ENCODE results near the gene B3GNT7. TPM values are rescaled to one million over a fixed set of nuclear protein-coding genes. Genes with fewer than 3 reads are reported as not detected.

The B3GNT7 gene
- total RNA-seq, 1 experiment from 2014 or later, result 6.1 TPM

DNA sequence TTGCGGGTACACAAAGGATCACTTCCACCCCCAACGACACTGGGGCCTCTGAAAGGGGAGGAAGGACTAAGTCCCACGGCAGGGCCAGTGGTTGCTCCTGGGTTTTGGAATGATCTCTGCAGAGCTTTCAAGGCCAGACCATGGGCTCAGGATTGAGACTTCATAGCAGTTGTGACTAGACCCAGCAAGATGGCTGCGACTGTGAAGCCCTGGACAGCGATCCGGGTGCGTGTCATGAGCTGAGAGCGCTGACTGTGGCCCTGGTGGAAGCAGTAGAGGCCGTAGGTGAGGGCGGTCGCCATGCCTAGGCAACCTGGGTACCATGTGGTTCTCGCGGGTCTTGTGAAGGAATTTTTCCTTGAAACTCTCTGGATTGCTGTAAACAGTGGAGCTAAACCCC, 41.4 kb downstream of the B3GNT7 start:
- Histone ChIP-seq H3K9ac (ENCODE audit: low read length) (no peak overlapping the region), H3K4me2 (ENCODE audit: low read length) (no peak overlapping the region), H4K20me1 (ENCODE audit: insufficient read depth) (no peaks in the 10 kb centered on the region), H3K4me3 (replicated peaks in 1 of 2; ENCODE audit: low read depth in 1 of 2, low read length in 2 of 2) (no peak overlapping the region), H3K36me3 (ENCODE audit: control insufficient read depth in 1 of 2, insufficient read depth in 2 of 2, low read length in 2 of 2) (no peaks in the 10 kb centered on the region), H2AFZ (ENCODE audit: low read depth, low read length, poor library complexity, severe bottlenecking) (no peak overlapping the region), H3K79me2 (ENCODE audit: insufficient read depth, low read length) (no peaks in the 10 kb centered on the region), H3K4me1 (ENCODE audit: control insufficient read depth in 1 of 2, insufficient read depth in 2 of 2, low read length in 2 of 2) (no peaks in the 10 kb centered on the region), H3K27me3 (ENCODE audit: insufficient read depth, low read length) (no peaks in the 10 kb centered on the region), H3K9me3 (ENCODE audit: control insufficient read depth in 1 of 2, insufficient read depth in 1 of 2, low read depth in 1 of 2, low read length in 2 of 2) (no peaks in the 10 kb centered on the region), H3K27ac (ENCODE audit: low read depth, low read length) (no peak overlapping the region), H3K9me2 (ENCODE audit: insufficient read depth) (no peaks in the 10 kb centered on the region)
- ChIA-PET RAD21 (ENCODE audit: low non-redundant PET in 1 of 2, low total read pairs in 2 of 2, uncharacterized antibody in 2 of 2, unreplicated experiment in 2 of 2) (no interaction called here), CTCF (no interaction called here), POLR2A (no interaction called here)
- no peak for ATAC-seq
- no TSS peak for BruUV-seq (replicated peaks)
- DNase-seq (ENCODE audit: low read depth, low spot score), result no peak
- TF ChIP-seq, protein P1, sequence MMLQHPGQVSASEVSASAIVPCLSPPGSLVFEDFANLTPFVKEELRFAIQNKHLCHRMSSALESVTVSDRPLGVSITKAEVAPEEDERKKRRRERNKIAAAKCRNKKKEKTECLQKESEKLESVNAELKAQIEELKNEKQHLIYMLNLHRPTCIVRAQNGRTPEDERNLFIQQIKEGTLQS (IDR thresholded peaks at IDR 0.05), result no peak
- TF ChIP-seq, protein P2, sequence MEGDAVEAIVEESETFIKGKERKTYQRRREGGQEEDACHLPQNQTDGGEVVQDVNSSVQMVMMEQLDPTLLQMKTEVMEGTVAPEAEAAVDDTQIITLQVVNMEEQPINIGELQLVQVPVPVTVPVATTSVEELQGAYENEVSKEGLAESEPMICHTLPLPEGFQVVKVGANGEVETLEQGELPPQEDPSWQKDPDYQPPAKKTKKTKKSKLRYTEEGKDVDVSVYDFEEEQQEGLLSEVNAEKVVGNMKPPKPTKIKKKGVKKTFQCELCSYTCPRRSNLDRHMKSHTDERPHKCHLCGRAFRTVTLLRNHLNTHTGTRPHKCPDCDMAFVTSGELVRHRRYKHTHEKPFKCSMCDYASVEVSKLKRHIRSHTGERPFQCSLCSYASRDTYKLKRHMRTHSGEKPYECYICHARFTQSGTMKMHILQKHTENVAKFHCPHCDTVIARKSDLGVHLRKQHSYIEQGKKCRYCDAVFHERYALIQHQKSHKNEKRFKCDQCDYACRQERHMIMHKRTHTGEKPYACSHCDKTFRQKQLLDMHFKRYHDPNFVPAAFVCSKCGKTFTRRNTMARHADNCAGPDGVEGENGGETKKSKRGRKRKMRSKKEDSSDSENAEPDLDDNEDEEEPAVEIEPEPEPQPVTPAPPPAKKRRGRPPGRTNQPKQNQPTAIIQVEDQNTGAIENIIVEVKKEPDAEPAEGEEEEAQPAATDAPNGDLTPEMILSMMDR (IDR thresholded peaks at IDR 0.05 in 2 of 3, conservative IDR thresholded peaks at IDR 0.05 in 1 of 3; ENCODE audit: borderline replicate concordance in 1 of 3, insufficient read depth in 1 of 3, low read depth in 2 of 3, low read length in 2 of 3), result no peak
- TF ChIP-seq ELF1 (IDR thresholded peaks at IDR 0.05; ENCODE audit: borderline replicate concordance, low read depth) (no peak), EGR1 (IDR thresholded peaks at IDR 0.05; ENCODE audit: low read depth) (no peak), RAD21 (IDR thresholded peaks at IDR 0.05; ENCODE audit: low read depth) (no peak), TCF7L2 (IDR thresholded peaks at IDR 0.05; ENCODE audit: borderline replicate concordance, extremely low read depth, insufficient read depth, insufficient read length) (no peak), SRF (IDR thresholded peaks at IDR 0.05; ENCODE audit: low read depth) (no peak), CBX3 (IDR thresholded peaks at IDR 0.05; ENCODE audit: low read depth) (no peak), ZFX (IDR thresholded peaks at IDR 0.05) (no peak), SP1 (IDR thresholded peaks at IDR 0.05; ENCODE audit: low read depth) (no peak), YY1 (IDR thresholded peaks at IDR 0.05; ENCODE audit: extremely low read depth, insufficient replicate concordance, low read depth, low read length) (no peak)
- TF ChIP-seq, protein P3, sequence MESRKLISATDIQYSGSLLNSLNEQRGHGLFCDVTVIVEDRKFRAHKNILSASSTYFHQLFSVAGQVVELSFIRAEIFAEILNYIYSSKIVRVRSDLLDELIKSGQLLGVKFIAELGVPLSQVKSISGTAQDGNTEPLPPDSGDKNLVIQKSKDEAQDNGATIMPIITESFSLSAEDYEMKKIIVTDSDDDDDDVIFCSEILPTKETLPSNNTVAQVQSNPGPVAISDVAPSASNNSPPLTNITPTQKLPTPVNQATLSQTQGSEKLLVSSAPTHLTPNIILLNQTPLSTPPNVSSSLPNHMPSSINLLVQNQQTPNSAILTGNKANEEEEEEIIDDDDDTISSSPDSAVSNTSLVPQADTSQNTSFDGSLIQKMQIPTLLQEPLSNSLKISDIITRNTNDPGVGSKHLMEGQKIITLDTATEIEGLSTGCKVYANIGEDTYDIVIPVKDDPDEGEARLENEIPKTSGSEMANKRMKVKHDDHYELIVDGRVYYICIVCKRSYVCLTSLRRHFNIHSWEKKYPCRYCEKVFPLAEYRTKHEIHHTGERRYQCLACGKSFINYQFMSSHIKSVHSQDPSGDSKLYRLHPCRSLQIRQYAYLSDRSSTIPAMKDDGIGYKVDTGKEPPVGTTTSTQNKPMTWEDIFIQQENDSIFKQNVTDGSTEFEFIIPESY (IDR thresholded peaks at IDR 0.05; ENCODE audit: extremely low read depth, insufficient replicate concordance, low read length), result no peak
- TF ChIP-seq, protein P4, sequence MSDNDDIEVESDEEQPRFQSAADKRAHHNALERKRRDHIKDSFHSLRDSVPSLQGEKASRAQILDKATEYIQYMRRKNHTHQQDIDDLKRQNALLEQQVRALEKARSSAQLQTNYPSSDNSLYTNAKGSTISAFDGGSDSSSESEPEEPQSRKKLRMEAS (IDR thresholded peaks at IDR 0.05), result no peak
- intact Hi-C loops (cut with micrococcal nuclease), result no loop called here
